Gastrocnemius medialis (tissue), 4 donors: ENCODE results near the gene RAI1.

Experiments used
- POLR2A ChIP-seq, 2 donors: fragments of 450-650 bp; IDR thresholded peaks; one replicate each; pipeline ENCODE4 v1.6.1; 2017; ENCODE audit warnings: antibody characterized with exemption in 2 of 2, mild to moderate bottlenecking in 2 of 2, moderate library complexity in 2 of 2
- TF ChIP-seq, protein P1 (sequence below), 5 experiments: fragments of 450-650 bp in 3 of 5; fragments of 200-600 bp in 2 of 5; sonication (generic) in 2 of 5; IDR thresholded peaks in 4 of 5; conservative IDR thresholded peaks in 1 of 5; 1 replicate in 4 of 5; 2 replicates in 1 of 5; pipeline ENCODE4 v1.5.1; 2016 to 2019; ENCODE audit warnings: antibody characterized with exemption in 5 of 5, mild to moderate bottlenecking in 3 of 5, moderate library complexity in 3 of 5

DNA sequence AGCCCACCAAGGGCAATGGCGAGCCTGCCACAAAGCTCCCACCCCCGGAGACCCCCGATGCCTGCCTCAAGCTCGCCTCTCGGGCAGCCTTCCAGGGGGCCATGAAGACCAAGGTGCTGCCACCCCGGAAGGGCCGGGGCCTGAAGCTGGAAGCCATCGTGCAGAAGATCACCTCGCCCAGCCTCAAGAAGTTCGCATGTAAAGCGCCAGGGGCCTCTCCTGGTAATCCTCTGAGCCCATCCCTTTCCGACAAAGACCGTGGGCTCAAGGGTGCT is 115.5 kb downstream of the RAI1 start:
- TF ChIP-seq, protein P1, sequence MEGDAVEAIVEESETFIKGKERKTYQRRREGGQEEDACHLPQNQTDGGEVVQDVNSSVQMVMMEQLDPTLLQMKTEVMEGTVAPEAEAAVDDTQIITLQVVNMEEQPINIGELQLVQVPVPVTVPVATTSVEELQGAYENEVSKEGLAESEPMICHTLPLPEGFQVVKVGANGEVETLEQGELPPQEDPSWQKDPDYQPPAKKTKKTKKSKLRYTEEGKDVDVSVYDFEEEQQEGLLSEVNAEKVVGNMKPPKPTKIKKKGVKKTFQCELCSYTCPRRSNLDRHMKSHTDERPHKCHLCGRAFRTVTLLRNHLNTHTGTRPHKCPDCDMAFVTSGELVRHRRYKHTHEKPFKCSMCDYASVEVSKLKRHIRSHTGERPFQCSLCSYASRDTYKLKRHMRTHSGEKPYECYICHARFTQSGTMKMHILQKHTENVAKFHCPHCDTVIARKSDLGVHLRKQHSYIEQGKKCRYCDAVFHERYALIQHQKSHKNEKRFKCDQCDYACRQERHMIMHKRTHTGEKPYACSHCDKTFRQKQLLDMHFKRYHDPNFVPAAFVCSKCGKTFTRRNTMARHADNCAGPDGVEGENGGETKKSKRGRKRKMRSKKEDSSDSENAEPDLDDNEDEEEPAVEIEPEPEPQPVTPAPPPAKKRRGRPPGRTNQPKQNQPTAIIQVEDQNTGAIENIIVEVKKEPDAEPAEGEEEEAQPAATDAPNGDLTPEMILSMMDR (IDR thresholded peaks at IDR 0.05 in 4 of 5, conservative IDR thresholded peaks at IDR 0.05 in 1 of 5): no peak
- TF ChIP-seq POLR2A (IDR thresholded peaks at IDR 0.05): no peak
